Hepatocyte (in vitro differentiated cells): ENCODE measurements around the gene ZBTB7C. TPM values are rescaled to one million over a fixed set of nuclear protein-coding genes. Genes with fewer than 3 reads are reported as not detected.

ENCODE experiments used
- DNase-seq: peaks from one replicate; pipeline ENCODE4 v3.0.0-alpha.2; 2016; ENCODE audit warnings: low spot score
- H2AFZ ChIP-seq: fragments of 200-600 bp; sonication (generic); 2 replicates; pipeline ENCODE4 v1.6.0; 2016; ENCODE audit warnings: antibody characterized with exemption, mild to moderate bottlenecking
- H3K27ac ChIP-seq: fragments of 200-600 bp; sonication (generic); 2 replicates; pipeline ENCODE4 v1.5.1; 2016; ENCODE audit warnings: mild to moderate bottlenecking
- H3K27me3 ChIP-seq: fragments of 200-600 bp; sonication (generic); 2 replicates; pipeline ENCODE4 v1.6.1; 2016
- H3K36me3 ChIP-seq: fragments of 200-600 bp; sonication (generic); replicated peaks from 2 replicates; pipeline ENCODE4 v1.5.1; 2016; ENCODE audit warnings: low read depth; ENCODE audit not compliant: insufficient read depth
- H3K4me1 ChIP-seq: fragments of 200-600 bp; sonication (generic); 2 replicates; pipeline ENCODE4 v1.5.1; 2016; ENCODE audit warnings: mild to moderate bottlenecking, moderate library complexity; ENCODE audit not compliant: insufficient read depth
- H3K4me2 ChIP-seq: fragments of 200-600 bp; sonication (generic); 2 replicates; pipeline ENCODE4 v1.6.0; 2016
- H3K4me3 ChIP-seq: fragments of 200-600 bp; sonication (generic); 2 replicates; pipeline ENCODE4 v1.5.1; 2016; ENCODE audit warnings: mild to moderate bottlenecking
- H3K79me2 ChIP-seq: fragments of 200-600 bp; sonication (generic); 2 replicates; pipeline ENCODE4 v1.6.0; 2017; ENCODE audit warnings: mild to moderate bottlenecking
- H3K9me2 ChIP-seq: fragments of 200-600 bp; sonication (generic); replicated peaks from 2 replicates; pipeline ENCODE4 v1.6.0; 2017; ENCODE audit warnings: mild to moderate bottlenecking; ENCODE audit not compliant: insufficient read depth
- H3K9me3 ChIP-seq: fragments of 200-600 bp; sonication (generic); 2 replicates; pipeline ENCODE4 v1.5.1; 2016; ENCODE audit warnings: low read depth, mild to moderate bottlenecking
- H4K20me1 ChIP-seq: fragments of 200-600 bp; sonication (generic); 2 replicates; pipeline ENCODE4 v1.6.0; 2016; ENCODE audit warnings: mild to moderate bottlenecking; ENCODE audit not compliant: insufficient read depth, poor library complexity, severe bottlenecking
- CTCF ChIP-seq: fragments of 200-600 bp; sonication (generic); IDR thresholded peaks from 2 replicates; pipeline ENCODE4 v1.5.1; 2016; ENCODE audit warnings: antibody characterized with exemption, mild to moderate bottlenecking; ENCODE audit not compliant: poor library complexity
- EZH2 ChIP-seq: fragments of 200-600 bp; sonication (generic); IDR thresholded peaks from 2 replicates; pipeline ENCODE4 v1.6.1; 2016; ENCODE audit warnings: antibody characterized with exemption, mild to moderate bottlenecking, borderline replicate concordance
- EZH2phosphoT487 ChIP-seq: fragments of 200-600 bp; sonication (generic); IDR thresholded peaks from one replicate; pipeline ENCODE4 v1.6.1; 2018; ENCODE audit warnings: antibody characterized with exemption, mild to moderate bottlenecking, low read depth, moderate library complexity; ENCODE audit not compliant: unreplicated experiment, severe bottlenecking
- WGBS: methylation state at CpG from one replicate; pipeline ENCODE4 v1.1.6; 2016; ENCODE audit warnings: low lambda C conversion rate; ENCODE audit errors: missing lambda C conversion rate; 5-methylcytosine and 5-hydroxymethylcytosine counted together
- polyA plus RNA-seq: library from polyadenylated mRNA; unstranded; fragments of >200 nt; fragmentation: Nextera tagmentation; extraction: Ambion mirVana; gene quantifications from 2 replicates; pipeline ENCODE4 v1.2.1, GENCODE V29; 2016
- total RNA-seq: library from RNA; depleted of rRNA; stranded (reverse); fragments of >200 nt; gene quantifications from 2 replicates; pipeline ENCODE4 v1.2.3, GENCODE V29; 2014

Gene ZBTB7C
- total and polyA plus RNA-seq, 2 experiments from 2014 or later, result 0.70 to 1.0 TPM

GRCh38 chr18:48105317-48105716, 303.9 kb downstream of the ZBTB7C start:
- Histone ChIP-seq H3K27me3 (no peaks in the 10 kb centered on the region), H3K9me2 (no peaks in the 10 kb centered on the region), H3K79me2 (no peaks in the 10 kb centered on the region), H3K27ac (no peak overlapping the region), H3K9me3 (no peaks in the 10 kb centered on the region), H4K20me1 (no peaks in the 10 kb centered on the region), H2AFZ (no peak overlapping the region), H3K4me2 (no peak overlapping the region), H3K36me3 (no peaks in the 10 kb centered on the region), H3K4me3 (no peak overlapping the region), H3K4me1 (no peaks in the 10 kb centered on the region)
- DNase-seq, result no peak
- TF ChIP-seq EZH2phosphoT487, result no peak
- TF ChIP-seq EZH2, result no peak
- no peak for TF ChIP-seq CTCF
- WGBS, result 97% methylated on average over 1 of the region's 1 CpG

GRCh38 chr18:48104705-48105104, 304.5 kb downstream of the ZBTB7C start:
- no peak overlapping the region for H3K4me2 ChIP-seq
- no peak overlapping the region for H2AFZ ChIP-seq
- H3K9me3 ChIP-seq, result no peaks in the 10 kb centered on the region
- no peaks in the 10 kb centered on the region for H4K20me1 ChIP-seq
- H3K27me3 ChIP-seq, result no peaks in the 10 kb centered on the region
- 68% methylated on average over 6 of the region's 6 CpGs for WGBS
- no peaks in the 10 kb centered on the region for H3K4me1 ChIP-seq
- H3K36me3 ChIP-seq, result no peaks in the 10 kb centered on the region
- H3K9me2 ChIP-seq, result no peaks in the 10 kb centered on the region
- no peaks in the 10 kb centered on the region for H3K79me2 ChIP-seq
- no peak overlapping the region for H3K4me3 ChIP-seq
- no peak overlapping the region for H3K27ac ChIP-seq
- no peak for DNase-seq
- TF ChIP-seq EZH2phosphoT487, result no peak
- TF ChIP-seq EZH2, result no peak
- no peak for TF ChIP-seq CTCF

GRCh38 chr18:48100651-48101165, 308.5 kb downstream of the ZBTB7C start:
- Histone ChIP-seq H2AFZ (no peak overlapping the region), H3K27me3 (no peaks in the 10 kb centered on the region), H3K9me2 (no peaks in the 10 kb centered on the region), H3K27ac (no peak overlapping the region), H3K36me3 (no peaks in the 10 kb centered on the region), H3K9me3 (no peaks in the 10 kb centered on the region), H3K4me1 (no peaks in the 10 kb centered on the region), H4K20me1 (no peaks in the 10 kb centered on the region), H3K4me2 (no peak overlapping the region), H3K4me3 (no peak overlapping the region), H3K79me2 (no peaks in the 10 kb centered on the region)
- no peak for DNase-seq
- TF ChIP-seq EZH2phosphoT487 (no peak), EZH2 (no peak), CTCF (no peak)
- WGBS, result 51% methylated on average over 8 of the region's 9 CpGs

- Histone ChIP-seq H3K4me3 (no peak overlapping the region), H2AFZ (no peak overlapping the region), H3K4me2 (no peak overlapping the region), H3K27me3 (no peaks in the 10 kb centered on the region), H3K9me3 (no peaks in the 10 kb centered on the region), H3K79me2 (no peaks in the 10 kb centered on the region), H3K36me3 (no peaks in the 10 kb centered on the region), H3K4me1 (no peaks in the 10 kb centered on the region), H3K27ac (no peak overlapping the region), H4K20me1 (no peaks in the 10 kb centered on the region), H3K9me2 (no peaks in the 10 kb centered on the region)
- 32% methylated on average over 8 of the region's 8 CpGs for WGBS
- no peak for DNase-seq
- TF ChIP-seq EZH2phosphoT487, result no peak
- no peak for TF ChIP-seq CTCF
- no peak for TF ChIP-seq EZH2
These were observed 309.0 kb downstream of the ZBTB7C start for GRCh38 chr18:48100165-48100575.
